ENCODE results near the gene RTL9.

The RTL9 gene

DNA sequence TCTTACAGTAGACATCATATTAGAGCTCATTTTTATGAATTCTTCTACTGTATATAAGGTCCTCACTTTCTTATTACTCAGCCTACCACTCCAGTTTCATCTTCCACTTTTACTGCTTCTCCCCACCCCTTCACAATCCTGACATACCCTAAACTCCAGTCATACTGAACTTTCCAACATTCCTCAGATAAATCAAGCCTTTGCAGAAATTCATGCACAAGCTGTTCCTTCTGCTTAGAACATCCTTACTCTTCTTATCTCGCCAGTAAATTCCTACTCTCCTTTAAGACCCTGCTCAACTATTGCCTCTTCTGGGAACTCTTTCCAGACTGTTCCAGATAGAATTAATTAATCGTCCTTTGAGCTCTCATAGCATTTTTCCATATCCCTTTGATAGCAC lies 24.8 kb downstream of the RTL9 start:
- Histone ChIP-seq H3K4me1 (ENCODE audit: low read depth, poor library complexity, severe bottlenecking) (no peaks in the 10 kb centered on the region), H4K20me1 (ENCODE audit: insufficient read depth) (no peaks in the 10 kb centered on the region), H3K36me3 (ENCODE audit: insufficient read depth) (no peaks in the 10 kb centered on the region), H3K79me2 (ENCODE audit: insufficient read depth, low read depth) (no peaks in the 10 kb centered on the region), H3K27me3 (ENCODE audit: insufficient read depth, low read depth) (no peaks in the 10 kb centered on the region), H2AFZ (ENCODE audit: low read depth) (no peak overlapping the region), H3K9ac (no peak overlapping the region), H3K27ac (no peak overlapping the region), H3K4me2 (no peak overlapping the region), H3K4me3 (IDR thresholded peaks at IDR 0.05; ENCODE audit: insufficient read depth, low read depth, low read length) (no peak overlapping the region)
- TF ChIP-seq, protein P1, sequence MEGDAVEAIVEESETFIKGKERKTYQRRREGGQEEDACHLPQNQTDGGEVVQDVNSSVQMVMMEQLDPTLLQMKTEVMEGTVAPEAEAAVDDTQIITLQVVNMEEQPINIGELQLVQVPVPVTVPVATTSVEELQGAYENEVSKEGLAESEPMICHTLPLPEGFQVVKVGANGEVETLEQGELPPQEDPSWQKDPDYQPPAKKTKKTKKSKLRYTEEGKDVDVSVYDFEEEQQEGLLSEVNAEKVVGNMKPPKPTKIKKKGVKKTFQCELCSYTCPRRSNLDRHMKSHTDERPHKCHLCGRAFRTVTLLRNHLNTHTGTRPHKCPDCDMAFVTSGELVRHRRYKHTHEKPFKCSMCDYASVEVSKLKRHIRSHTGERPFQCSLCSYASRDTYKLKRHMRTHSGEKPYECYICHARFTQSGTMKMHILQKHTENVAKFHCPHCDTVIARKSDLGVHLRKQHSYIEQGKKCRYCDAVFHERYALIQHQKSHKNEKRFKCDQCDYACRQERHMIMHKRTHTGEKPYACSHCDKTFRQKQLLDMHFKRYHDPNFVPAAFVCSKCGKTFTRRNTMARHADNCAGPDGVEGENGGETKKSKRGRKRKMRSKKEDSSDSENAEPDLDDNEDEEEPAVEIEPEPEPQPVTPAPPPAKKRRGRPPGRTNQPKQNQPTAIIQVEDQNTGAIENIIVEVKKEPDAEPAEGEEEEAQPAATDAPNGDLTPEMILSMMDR (conservative IDR thresholded peaks at IDR 0.05; ENCODE audit: low read depth, low read length): no peak

DNA sequence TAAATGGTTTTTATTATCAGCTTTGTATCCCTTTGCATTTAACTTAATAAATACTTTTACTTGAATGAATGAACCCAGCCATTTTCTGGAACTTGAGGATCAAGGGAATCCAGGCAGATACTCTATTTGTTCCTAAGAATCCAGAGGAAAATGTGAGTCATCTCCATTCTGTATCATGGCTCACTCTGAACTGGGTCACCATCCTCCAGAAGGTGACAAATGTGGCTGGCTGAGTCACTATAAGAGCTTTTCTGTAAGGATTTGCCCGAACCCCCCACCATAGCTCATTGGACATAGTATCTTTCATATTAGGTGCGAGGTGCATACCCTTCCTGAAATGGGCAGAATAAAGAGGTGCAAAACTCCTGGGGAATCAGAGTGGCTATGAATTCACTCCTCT lies 25.8 kb downstream of the RTL9 start:
- Histone ChIP-seq H3K4me1 (ENCODE audit: low read depth, poor library complexity, severe bottlenecking) (no peaks in the 10 kb centered on the region), H3K27me3 (ENCODE audit: insufficient read depth, low read depth) (no peaks in the 10 kb centered on the region), H3K79me2 (ENCODE audit: insufficient read depth, low read depth) (no peaks in the 10 kb centered on the region), H3K4me2 (no peak overlapping the region), H2AFZ (ENCODE audit: low read depth) (no peak overlapping the region), H3K9ac (no peak overlapping the region), H3K36me3 (ENCODE audit: insufficient read depth) (no peaks in the 10 kb centered on the region), H3K4me3 (IDR thresholded peaks at IDR 0.05; ENCODE audit: insufficient read depth, low read depth, low read length) (no peak overlapping the region), H3K27ac (no peak overlapping the region), H4K20me1 (ENCODE audit: insufficient read depth) (no peaks in the 10 kb centered on the region)
- TF ChIP-seq, protein P1 (conservative IDR thresholded peaks at IDR 0.05; ENCODE audit: low read depth, low read length): no peak

DNA sequence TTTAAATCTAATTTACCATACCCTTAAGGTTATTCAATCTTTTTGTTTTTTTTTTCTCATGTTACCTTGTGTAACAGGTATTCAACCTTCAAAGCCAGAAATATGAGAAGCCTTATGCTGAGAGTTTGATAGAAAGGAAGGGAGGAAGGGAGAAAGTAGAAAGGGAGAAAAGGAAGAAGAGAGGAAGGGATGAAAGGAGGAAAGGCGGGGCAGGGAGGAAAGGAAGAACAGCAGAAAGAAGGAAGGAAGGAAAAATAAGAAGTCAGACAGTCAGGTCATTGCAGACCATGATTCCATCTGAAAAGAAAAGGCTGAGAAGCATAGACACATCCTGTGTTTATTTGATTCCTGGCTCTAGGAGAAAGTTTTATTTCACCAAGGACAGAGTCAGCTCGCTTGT lies 30.9 kb downstream of the RTL9 start:
- H2AFZ ChIP-seq (ENCODE audit: low read depth): no peak overlapping the region
- TF ChIP-seq, protein P1 (conservative IDR thresholded peaks at IDR 0.05; ENCODE audit: low read depth, low read length): no peak
- no peak overlapping the region for H3K27ac ChIP-seq
- H3K4me1 ChIP-seq (ENCODE audit: low read depth, poor library complexity, severe bottlenecking): no peaks in the 10 kb centered on the region
- no peaks in the 10 kb centered on the region for H4K20me1 ChIP-seq (ENCODE audit: insufficient read depth)
- no peaks in the 10 kb centered on the region for H3K79me2 ChIP-seq (ENCODE audit: insufficient read depth, low read depth)
- no peaks in the 10 kb centered on the region for H3K27me3 ChIP-seq (ENCODE audit: insufficient read depth, low read depth)
- no peak overlapping the region for H3K4me2 ChIP-seq
- H3K36me3 ChIP-seq (ENCODE audit: insufficient read depth): no peaks in the 10 kb centered on the region
- H3K9ac ChIP-seq: no peak overlapping the region
- no peak overlapping the region for H3K4me3 ChIP-seq (IDR thresholded peaks at IDR 0.05; ENCODE audit: insufficient read depth, low read depth, low read length)

DNA sequence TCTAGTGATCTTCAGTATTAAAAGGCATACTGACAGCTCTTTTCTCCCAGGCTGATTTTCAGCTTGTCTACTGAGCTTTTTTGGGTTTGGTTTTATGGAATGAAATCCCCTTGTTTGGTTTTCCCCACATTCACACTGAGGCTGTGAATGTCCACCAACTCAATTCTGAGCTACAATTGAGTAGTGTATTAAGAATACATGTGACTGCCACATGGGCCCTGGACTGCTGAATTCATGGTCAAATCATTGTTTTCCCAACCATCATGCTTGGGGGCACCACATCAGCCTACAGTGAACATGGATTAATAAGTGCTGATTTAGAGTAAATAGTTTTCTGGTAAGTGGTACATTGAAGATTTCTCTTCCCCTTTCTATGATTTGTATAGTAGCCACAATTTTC lies 32.4 kb downstream of the RTL9 start:
- TF ChIP-seq, protein P1 (conservative IDR thresholded peaks at IDR 0.05; ENCODE audit: low read depth, low read length): no peak
- Histone ChIP-seq H3K79me2 (ENCODE audit: insufficient read depth, low read depth) (no peaks in the 10 kb centered on the region), H3K36me3 (ENCODE audit: insufficient read depth) (no peaks in the 10 kb centered on the region), H3K27ac (no peak overlapping the region), H2AFZ (ENCODE audit: low read depth) (no peak overlapping the region), H3K4me1 (ENCODE audit: low read depth, poor library complexity, severe bottlenecking) (no peaks in the 10 kb centered on the region), H3K9ac (no peak overlapping the region), H3K4me2 (no peak overlapping the region), H3K4me3 (IDR thresholded peaks at IDR 0.05; ENCODE audit: insufficient read depth, low read depth, low read length) (no peak overlapping the region), H3K27me3 (ENCODE audit: insufficient read depth, low read depth) (no peaks in the 10 kb centered on the region), H4K20me1 (ENCODE audit: insufficient read depth) (no peaks in the 10 kb centered on the region)

DNA sequence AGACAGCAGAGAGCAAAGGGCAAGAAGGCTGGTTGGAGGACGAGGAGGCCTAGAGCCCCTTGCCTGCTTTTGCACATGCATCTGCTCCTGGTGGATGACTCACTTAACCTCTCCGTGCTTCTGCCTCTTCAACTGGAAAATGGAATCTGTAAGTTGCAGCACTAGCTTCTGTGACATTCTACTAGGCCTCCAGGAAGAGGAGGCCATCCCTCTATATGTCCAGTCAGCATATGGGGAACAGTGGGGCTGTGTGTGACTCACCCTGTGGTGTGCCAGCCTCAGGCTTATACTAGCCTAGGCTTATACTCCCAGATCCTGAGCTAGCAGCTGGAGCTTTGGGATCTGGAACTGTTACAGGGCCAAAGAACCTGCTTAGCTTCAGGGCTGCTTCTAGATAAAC lies 36.0 kb downstream of the RTL9 start:
- Histone ChIP-seq H3K36me3 (ENCODE audit: insufficient read depth) (no peaks in the 10 kb centered on the region), H4K20me1 (ENCODE audit: insufficient read depth) (no peaks in the 10 kb centered on the region), H2AFZ (ENCODE audit: low read depth) (no peak overlapping the region), H3K4me1 (ENCODE audit: low read depth, poor library complexity, severe bottlenecking) (no peaks in the 10 kb centered on the region), H3K4me3 (IDR thresholded peaks at IDR 0.05; ENCODE audit: insufficient read depth, low read depth, low read length) (no peak overlapping the region), H3K27ac (no peak overlapping the region), H3K4me2 (no peak overlapping the region), H3K27me3 (ENCODE audit: insufficient read depth, low read depth) (no peaks in the 10 kb centered on the region), H3K9ac (no peak overlapping the region), H3K79me2 (ENCODE audit: insufficient read depth, low read depth) (no peaks in the 10 kb centered on the region)
- TF ChIP-seq, protein P1 (conservative IDR thresholded peaks at IDR 0.05; ENCODE audit: low read depth, low read length): no peak
